ENCODE data around the gene REXO4. TPM values are rescaled to one million over a fixed set of nuclear protein-coding genes. Genes with fewer than 3 reads are reported as not detected.
A peak's percentile ranks its signal among the peaks of the same experiment; 100 is the strongest.

Gene REXO4
- total RNA-seq, 4 donors from 2014 or later: 20.9 to 28.3 (median 22.2) TPM

DNA sequence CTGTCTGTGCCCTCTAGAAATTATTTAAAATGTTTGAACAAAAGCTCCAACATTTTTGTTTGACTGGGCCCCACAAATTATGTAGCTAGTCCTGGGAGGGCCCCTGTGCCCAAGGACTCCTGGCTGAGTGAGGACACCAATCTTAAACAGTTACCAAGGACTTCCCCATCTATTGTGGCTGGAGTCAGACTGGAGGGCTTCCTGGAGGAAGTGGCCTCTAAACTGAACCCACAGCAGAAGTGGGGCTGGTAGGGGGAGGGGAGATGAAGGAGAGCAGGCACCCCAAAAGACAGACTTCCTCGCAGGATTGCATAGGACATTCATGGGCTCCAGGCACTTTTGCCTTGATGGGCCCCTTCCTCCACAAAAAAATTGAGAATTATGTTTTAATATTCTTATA, 12.4 kb upstream of the REXO4 start:
- TF ChIP-seq, protein P1, sequence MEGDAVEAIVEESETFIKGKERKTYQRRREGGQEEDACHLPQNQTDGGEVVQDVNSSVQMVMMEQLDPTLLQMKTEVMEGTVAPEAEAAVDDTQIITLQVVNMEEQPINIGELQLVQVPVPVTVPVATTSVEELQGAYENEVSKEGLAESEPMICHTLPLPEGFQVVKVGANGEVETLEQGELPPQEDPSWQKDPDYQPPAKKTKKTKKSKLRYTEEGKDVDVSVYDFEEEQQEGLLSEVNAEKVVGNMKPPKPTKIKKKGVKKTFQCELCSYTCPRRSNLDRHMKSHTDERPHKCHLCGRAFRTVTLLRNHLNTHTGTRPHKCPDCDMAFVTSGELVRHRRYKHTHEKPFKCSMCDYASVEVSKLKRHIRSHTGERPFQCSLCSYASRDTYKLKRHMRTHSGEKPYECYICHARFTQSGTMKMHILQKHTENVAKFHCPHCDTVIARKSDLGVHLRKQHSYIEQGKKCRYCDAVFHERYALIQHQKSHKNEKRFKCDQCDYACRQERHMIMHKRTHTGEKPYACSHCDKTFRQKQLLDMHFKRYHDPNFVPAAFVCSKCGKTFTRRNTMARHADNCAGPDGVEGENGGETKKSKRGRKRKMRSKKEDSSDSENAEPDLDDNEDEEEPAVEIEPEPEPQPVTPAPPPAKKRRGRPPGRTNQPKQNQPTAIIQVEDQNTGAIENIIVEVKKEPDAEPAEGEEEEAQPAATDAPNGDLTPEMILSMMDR (IDR thresholded peaks at IDR 0.05): no peak
- TF ChIP-seq POLR2AphosphoS5 (IDR thresholded peaks at IDR 0.05) (no peak), EP300 (IDR thresholded peaks at IDR 0.05) (no peak), POLR2A (IDR thresholded peaks at IDR 0.05) (no peak)
- H3K9me3 ChIP-seq: no peaks in the 10 kb centered on the region
- peaks cover 21% of the 10 kb centered on the region for H3K27me3 ChIP-seq
- H3K36me3 ChIP-seq: no peaks in the 10 kb centered on the region
- peaks cover 17% of the 10 kb centered on the region for H3K4me1 ChIP-seq
- H3K27ac ChIP-seq: no peak overlapping the region
- no peak overlapping the region for H3K4me3 ChIP-seq
- 94% methylated on average over 1 of the region's 1 CpG for WGBS
- DNase-seq (ENCODE audit: low spot score in 2 of 2): no peak

- no peak for DNase-seq (ENCODE audit: low spot score in 2 of 2)
- no peak overlapping the region for H3K27ac ChIP-seq
- H3K9me3 ChIP-seq: no peaks in the 10 kb centered on the region
- H3K36me3 ChIP-seq: no peaks in the 10 kb centered on the region
- WGBS: 36% methylated on average over 39 of the region's 49 CpGs
- H3K4me1 ChIP-seq: peaks cover 17% of the 10 kb centered on the region
- TF ChIP-seq, protein P1 (IDR thresholded peaks at IDR 0.05): peak in 1 of 2 donors; percentile 25
- TF ChIP-seq EP300 (IDR thresholded peaks at IDR 0.05): no peak
- no peak overlapping the region for H3K4me3 ChIP-seq
- peaks cover 21% of the 10 kb centered on the region for H3K27me3 ChIP-seq
Measured at GRCh38 chr9:133429641-133430161, 11.9 kb upstream of the REXO4 start.

GRCh38 chr9:133429214-133429613, 11.4 kb upstream of the REXO4 start:
- Histone ChIP-seq H3K27me3 (peaks cover 21% of the 10 kb centered on the region), H3K4me3 (peak overlapping the region; percentile 43), H3K4me1 (peaks cover 17% of the 10 kb centered on the region), H3K36me3 (no peaks in the 10 kb centered on the region), H3K9me3 (no peaks in the 10 kb centered on the region), H3K27ac (no peak overlapping the region)
- 8% methylated on average over 18 of the region's 18 CpGs for WGBS
- TF ChIP-seq POLR2AphosphoS5 (IDR thresholded peaks at IDR 0.05) (no peak), EP300 (IDR thresholded peaks at IDR 0.05) (no peak), POLR2A (IDR thresholded peaks at IDR 0.05) (no peak)
- TF ChIP-seq, protein P1 (IDR thresholded peaks at IDR 0.05): no peak
- DNase-seq (ENCODE audit: low spot score in 2 of 2): no peak

DNA sequence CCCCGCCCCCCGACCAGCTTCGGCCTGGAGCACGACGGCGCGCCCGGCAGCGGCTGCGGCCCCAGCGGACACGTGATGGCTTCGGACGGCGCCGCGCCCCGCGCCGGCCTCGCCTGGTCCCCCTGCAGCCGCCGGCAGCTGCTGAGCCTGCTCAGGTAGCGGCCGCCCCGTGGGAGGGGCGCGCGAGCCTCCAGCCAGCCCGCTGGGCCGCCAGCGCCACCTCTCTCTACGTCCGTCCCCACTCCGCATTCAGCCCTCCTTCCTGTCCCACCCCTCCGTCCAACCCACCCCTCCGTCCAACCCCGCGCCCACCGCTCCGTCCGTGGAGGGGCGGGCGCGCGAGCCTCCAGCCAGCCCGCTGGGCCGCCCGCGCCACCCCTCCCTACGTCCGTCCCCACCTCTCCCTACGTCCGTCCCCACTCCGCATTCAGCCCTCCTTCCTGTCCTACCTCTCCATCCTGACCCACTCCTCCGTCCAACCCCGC, 10.8 kb upstream of the REXO4 start:
- TF ChIP-seq POLR2A (IDR thresholded peaks at IDR 0.05) (no peak), EP300 (IDR thresholded peaks at IDR 0.05) (no peak), POLR2AphosphoS5 (IDR thresholded peaks at IDR 0.05) (no peak)
- TF ChIP-seq, protein P1 (IDR thresholded peaks at IDR 0.05): no peak
- H3K4me1 ChIP-seq: peaks cover 17% of the 10 kb centered on the region
- H3K4me3 ChIP-seq: peak overlapping the region; percentile 43
- WGBS: 1% methylated on average over 33 of the region's 57 CpGs
- H3K27me3 ChIP-seq: peaks cover 21% of the 10 kb centered on the region
- DNase-seq (ENCODE audit: low spot score in 2 of 2): no peak
- no peaks in the 10 kb centered on the region for H3K9me3 ChIP-seq
- no peaks in the 10 kb centered on the region for H3K36me3 ChIP-seq
- H3K27ac ChIP-seq: no peak overlapping the region

GRCh38 chr9:133427658-133428348, 10.0 kb upstream of the REXO4 start:
- 63% methylated on average over 10 of the region's 10 CpGs for WGBS
- Histone ChIP-seq H3K27me3 (peaks cover 21% of the 10 kb centered on the region), H3K27ac (no peak overlapping the region), H3K36me3 (no peaks in the 10 kb centered on the region), H3K4me1 (peaks cover 17% of the 10 kb centered on the region), H3K9me3 (no peaks in the 10 kb centered on the region), H3K4me3 (peak overlapping the region; percentile 43)
- no peak for TF ChIP-seq EP300 (IDR thresholded peaks at IDR 0.05)
- TF ChIP-seq POLR2A (IDR thresholded peaks at IDR 0.05): no peak
- TF ChIP-seq POLR2AphosphoS5 (IDR thresholded peaks at IDR 0.05): no peak
- TF ChIP-seq, protein P1 (IDR thresholded peaks at IDR 0.05): no peak
- no peak for DNase-seq (ENCODE audit: low spot score in 2 of 2)

Data from suprapubic skin (tissue), 4 donors.